GM19043 (cell line): ENCODE results near the gene AKT2.
A peak's percentile ranks its signal among the peaks of the same experiment; 100 is the strongest.

Experiments used
- ATAC-seq: cut with Tn5 transposase; IDR thresholded peaks from one replicate; pipeline ENCODE4 v1.9.1; 2021; ENCODE audit warnings: low read depth; ENCODE audit not compliant: unreplicated experiment

The AKT2 gene

DNA sequence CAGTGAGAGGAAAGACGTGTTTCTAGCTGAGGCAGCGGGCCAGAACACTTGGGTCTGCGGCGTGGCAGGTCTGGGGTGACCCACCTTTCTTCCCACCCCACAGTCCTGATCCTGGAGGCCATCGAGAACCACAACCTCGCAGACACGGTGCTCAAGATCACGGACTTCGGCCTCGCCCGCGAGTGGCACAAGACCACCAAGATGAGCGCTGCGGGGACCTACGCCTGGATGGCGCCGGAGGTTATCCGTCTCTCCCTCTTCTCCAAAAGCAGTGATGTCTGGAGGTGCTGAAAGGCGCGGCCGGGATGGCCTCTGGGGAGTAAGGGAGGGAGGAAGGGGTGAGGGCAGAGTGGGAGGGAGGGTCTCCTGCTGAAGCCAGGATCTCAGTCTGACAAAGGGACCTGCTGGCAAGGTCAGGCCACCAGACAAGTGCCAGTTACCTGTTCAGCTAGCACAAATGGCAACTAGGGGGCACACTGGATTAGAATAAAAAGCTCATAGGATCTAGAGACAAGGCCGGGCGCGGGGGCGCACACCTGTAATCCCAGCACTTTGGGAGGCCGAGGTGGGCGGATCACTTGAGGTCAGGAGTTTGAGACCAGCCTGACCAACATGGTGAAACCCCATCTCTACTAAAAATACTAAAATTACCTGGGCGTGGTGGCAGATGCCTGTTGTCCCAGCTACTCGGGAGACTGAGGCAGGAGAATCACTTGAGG lies 86.7 kb downstream of the AKT2 start:
- no peak for ATAC-seq

DNA sequence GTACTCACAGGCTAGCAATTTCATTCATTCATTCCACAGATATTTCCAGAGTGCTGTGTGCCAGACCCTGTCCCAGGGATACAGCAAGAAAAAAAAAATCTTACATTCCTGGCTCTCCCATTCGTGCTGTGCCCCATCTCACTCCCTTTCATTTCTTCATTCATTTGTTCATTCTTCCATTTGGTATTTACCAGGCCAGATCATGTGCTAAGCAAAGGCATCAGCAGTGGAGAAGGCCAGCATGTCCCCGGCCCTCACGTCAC lies 91.6 kb downstream of the AKT2 start:
- ATAC-seq: no peak

DNA sequence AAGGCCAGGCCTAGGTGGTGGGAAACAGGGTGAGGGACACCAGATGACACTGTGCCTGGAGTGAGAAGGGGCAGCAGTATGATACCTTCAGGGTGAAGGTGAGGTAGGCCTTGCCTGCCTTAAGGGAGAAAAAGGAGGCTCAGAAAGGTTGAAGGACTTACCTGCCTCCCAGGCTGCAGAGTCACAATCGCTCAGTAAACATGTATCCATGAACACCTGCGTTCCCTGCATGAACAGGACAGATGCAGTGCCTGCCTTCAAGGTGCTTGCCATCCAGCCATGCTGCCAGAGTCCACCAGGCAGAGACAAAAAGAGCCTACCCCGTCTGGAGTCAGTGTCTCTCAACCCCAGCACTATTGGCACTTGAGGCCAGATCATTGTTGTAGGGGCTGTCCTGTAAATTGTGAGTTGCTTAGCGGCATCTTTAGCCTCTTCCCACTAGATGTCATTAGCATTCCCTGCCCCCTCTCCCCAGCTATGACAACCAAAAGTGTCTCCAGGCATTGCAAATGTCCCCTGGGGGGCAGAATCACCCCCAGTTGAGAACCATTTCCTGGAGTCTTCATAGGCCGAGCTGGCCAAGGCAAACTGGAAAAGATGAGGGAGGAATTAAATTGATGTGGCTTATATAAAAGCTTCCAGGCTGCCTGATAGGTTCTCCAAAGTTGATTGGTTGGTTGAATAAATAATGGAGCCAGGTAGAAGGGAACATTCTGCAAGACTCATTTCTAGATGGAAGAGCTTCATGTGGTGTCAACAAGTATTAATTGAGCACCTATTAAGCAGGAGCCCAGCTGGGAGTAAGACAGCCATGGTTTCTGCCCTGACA lies 92.2 kb downstream of the AKT2 start:
- no peak for ATAC-seq

DNA sequence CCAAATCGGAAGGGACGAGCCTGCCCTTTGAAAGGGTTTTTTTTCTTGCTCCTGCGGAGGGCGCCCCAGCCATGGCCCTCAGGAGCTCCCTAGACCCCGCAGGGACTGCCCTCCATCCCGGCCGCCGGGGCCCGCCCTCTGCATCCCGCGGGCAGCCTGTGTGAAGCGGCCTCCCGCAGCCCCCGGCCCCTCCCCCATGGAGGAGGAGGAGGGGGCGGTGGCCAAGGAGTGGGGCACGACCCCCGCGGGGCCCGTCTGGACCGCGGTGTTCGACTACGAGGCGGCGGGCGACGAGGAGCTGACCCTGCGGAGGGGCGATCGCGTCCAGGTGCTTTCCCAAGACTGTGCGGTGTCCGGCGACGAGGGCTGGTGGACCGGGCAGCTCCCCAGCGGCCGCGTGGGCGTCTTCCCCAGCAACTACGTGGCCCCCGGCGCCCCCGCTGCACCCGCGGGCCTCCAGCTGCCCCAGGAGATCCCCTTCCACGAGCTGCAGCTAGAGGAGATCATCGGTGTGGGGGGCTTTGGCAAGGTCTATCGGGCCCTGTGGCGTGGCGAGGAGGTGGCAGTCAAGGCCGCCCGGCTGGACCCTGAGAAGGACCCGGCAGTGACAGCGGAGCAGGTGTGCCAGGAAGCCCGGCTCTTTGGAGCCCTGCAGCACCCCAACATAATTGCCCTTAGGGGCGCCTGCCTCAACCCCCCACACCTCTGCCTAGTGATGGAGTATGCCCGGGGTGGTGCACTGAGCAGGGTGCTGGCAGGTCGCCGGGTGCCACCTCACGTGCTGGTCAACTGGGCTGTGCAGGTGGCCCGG lies 93.1 kb downstream of the AKT2 start:
- ATAC-seq: no peak

DNA sequence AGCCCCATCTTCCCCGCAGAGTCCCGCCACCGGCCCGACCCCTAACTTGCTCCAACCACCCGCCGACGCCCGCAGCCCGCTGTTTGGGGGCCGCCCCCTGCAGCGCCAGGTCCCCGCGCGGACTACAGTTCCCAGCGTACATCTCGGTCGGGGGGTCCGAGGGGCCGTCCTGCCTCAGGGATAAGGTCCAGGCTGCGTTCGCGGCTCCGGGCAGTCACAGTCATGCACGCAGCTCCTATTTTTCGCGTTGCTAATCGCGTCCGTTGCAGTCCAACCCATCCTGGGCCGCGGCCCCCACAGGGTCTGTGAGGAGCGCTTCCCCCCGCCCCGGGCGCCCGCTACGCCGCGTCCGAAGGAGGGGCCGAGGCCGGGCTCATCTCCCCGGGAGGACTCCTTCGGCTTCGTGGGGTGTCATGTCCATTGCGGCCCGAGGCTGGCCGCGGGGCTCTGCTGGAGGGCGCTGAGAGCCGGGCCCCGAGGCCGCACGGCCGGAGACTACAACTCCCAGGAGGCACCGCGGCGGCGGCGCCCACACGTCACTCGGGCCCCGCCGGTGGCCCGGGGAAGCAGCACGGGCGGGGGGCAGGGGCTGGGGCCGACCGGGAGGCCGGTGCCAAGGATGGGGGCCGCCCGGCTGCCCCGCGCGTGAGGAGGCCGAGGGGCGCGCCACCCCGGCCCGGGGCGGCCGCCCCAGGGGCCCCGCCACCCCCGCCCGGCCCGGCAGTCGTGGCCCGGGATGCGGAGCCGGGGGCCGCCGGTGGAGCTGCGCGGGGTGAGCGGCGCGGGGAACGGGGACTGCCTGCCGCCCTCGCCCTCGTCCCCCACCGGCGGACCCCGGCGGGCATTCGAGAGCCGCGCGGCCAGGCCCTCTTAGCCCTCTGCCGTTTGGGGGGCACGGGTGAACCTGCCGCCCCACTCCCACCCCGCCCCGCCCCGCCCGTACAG lies 94.0 kb downstream of the AKT2 start, which contains the start of gene MAP3K10:
Gene MAP3K10, plus strand, starts transcription at position 536 of the 945 bp plus-strand sequence. CDS start 606 bp downstream, outside the sequence.
- ATAC-seq: peak; percentile 71

DNA sequence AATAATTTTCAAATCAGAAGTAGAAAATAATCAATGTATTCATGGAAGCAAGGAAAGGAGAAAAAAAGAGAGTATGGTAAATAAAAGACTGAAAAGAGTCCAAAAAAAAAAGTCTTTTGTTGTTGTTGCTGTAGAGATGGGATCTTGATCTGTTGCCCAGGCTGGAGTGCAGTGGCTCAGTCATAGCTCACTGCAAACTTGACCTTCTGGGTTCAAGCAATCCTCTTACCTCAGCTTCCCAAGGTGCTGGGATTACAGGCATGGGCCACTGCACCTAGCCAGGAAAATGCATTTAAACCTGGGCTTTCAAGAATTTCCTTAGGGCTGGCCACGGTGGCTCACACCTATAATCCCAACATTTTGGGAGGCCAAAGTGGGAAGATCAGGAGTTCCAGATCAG lies 100.9 kb downstream of the AKT2 start:
- ATAC-seq: no peak
